ENCODE results near the gene PLCG2.

The PLCG2 gene

DNA sequence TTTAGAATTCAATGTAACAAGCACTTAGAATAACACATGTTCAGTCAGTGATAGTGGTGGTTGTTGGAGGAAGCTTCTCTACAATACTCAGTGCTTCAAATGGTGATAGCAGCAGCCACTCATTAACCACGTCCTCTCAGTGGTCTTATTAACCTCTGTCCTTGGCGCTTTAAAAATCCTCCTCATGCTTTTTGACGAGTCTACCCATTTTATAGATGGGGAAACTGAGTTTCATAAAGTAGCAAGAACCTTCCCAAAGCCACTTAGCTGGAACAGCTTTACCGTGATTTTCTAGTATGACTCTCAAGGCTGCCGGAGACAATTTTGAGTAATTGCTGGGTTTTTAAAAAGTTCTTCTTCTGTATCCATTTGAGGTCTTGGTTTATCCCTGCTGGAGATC lies 47.4 kb downstream of the PLCG2 start:
- DNase-seq (ENCODE audit: low read depth): peak; percentile 24
- TF ChIP-seq, protein P1, sequence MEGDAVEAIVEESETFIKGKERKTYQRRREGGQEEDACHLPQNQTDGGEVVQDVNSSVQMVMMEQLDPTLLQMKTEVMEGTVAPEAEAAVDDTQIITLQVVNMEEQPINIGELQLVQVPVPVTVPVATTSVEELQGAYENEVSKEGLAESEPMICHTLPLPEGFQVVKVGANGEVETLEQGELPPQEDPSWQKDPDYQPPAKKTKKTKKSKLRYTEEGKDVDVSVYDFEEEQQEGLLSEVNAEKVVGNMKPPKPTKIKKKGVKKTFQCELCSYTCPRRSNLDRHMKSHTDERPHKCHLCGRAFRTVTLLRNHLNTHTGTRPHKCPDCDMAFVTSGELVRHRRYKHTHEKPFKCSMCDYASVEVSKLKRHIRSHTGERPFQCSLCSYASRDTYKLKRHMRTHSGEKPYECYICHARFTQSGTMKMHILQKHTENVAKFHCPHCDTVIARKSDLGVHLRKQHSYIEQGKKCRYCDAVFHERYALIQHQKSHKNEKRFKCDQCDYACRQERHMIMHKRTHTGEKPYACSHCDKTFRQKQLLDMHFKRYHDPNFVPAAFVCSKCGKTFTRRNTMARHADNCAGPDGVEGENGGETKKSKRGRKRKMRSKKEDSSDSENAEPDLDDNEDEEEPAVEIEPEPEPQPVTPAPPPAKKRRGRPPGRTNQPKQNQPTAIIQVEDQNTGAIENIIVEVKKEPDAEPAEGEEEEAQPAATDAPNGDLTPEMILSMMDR (IDR thresholded peaks at IDR 0.05; ENCODE audit: insufficient read depth, low read depth, low read length, missing control alignments): no peak

DNA sequence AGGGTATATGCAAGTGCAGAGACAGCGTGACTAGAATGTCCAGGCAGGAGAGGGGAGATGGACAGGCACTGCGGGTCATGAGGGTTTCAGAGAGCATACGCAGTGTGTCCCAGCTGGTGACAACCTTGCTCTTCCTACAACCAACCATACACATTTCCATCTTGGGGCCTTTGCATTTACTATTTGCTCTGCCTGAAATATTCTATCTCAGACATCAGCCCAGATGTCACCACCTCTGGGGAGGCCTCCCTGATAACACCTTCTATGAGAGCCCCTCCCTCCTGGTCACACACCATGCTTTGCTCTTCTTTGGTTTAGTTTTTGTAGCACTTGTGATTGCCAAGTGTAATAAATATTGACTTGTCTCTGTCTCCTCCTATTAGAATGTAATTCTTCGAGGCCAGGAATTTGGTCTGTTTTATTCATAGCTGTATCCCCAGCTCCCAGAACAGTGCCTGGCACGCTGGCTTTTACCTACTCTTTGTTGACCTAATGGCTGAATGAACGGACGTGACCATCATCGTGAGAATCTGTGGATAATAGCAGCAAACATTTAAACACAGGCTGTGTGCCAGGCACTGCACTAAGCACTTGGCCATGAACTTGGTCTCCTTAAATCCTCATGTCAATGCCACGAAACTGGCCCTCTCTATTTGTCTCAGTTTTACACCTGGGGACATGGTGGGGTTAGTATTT lies 51.9 kb downstream of the PLCG2 start:
- TF ChIP-seq, protein P1 (IDR thresholded peaks at IDR 0.05; ENCODE audit: insufficient read depth, low read depth, low read length, missing control alignments): no peak
- H3K4me3 ChIP-seq (ENCODE audit: low read depth, low read length): peak overlapping the region; percentile 71

More for the DNA sequence above, 47.4 kb downstream of the PLCG2 start:
- H3K4me3 ChIP-seq (ENCODE audit: low read depth, low read length): no peak overlapping the region

DNA sequence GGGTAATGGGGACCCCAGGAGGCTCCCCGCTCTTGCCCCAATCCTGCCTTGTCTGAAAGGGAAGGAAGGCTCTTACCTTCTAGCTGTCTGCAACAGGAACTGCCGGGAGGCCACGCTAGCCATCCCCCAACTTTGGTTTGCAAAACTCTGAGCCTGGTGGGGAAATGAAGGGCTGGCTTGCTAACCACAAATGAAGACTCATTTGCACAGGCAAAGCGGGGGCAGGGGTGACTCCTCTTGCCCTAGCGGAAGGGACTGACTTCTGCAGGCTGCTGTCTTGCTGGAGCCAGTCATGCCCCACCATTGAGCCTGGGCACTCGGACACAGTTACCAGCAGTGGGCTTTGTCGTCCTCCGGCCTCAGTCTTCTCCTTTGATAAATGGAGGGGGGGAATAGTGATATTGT lies 52.6 kb downstream of the PLCG2 start:
- TF ChIP-seq, protein P1 (IDR thresholded peaks at IDR 0.05; ENCODE audit: insufficient read depth, low read depth, low read length, missing control alignments): peak; percentile 48
- peak; percentile 96 for DNase-seq (ENCODE audit: low read depth)
- H3K4me3 ChIP-seq (ENCODE audit: low read depth, low read length): peak overlapping the region; percentile 71

More for the DNA sequence above, 51.9 kb downstream of the PLCG2 start:
- DNase-seq (ENCODE audit: low read depth): peak; percentile 46

DNA sequence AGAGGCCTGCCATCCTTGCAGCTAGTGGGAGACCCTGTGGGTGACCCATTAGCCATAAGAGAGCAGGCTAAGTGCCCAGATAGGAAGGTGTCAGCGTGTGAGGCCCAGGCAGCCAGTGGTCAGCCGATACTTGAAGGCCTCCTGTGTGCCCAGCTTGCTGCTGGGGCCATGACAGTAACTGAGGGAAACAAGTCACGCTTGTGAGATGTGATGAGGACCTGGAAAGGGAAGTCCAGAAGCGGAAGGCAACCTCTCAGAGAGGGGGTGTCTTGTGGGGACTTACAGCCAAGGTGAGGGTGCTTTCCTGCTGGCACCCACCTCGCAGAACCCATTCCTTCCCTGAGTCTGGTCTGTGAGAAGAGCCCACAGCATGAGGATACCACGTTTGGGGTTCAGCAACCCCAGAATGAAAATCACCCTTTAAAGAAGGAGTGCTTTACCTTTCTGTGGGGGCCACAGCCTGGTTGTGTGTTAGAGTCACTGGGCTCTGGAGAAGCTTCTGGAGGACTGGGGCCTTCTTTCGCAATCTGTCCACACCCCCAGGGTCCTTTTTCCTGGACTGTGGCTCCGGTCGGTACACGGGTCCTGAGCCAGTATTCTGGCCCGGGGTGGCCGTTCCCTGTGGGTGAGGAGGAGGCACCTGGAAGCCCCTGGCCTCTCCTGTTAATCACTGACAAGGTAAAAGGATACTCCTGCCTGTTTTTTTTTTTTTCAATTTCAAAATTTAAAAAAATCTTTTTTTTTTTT lies 53.9 kb downstream of the PLCG2 start:
- TF ChIP-seq, protein P1 (IDR thresholded peaks at IDR 0.05; ENCODE audit: insufficient read depth, low read depth, low read length, missing control alignments): no peak
- DNase-seq (ENCODE audit: low read depth): peak; percentile 15
- no peak overlapping the region for H3K4me3 ChIP-seq (ENCODE audit: low read depth, low read length)

DNA sequence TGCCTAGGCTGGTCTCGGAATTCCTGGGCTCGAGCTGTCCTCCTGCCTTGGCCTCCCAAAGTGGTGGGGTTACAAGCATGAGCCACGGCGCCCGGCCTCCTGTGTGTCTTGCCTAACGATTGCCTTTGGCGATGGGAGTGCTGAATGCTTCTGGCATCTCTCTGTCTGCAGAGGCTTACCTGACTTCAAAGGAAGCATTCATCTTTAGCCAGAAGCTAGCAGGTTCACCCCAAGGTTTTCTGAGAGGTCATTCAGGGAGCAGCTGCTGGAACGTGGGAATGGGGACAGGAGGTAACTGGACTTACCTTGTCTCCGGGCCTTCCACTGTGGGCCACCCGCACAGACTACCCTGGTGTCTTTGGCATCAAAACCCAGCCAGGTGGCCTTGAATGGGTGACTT lies 54.7 kb downstream of the PLCG2 start:
- TF ChIP-seq, protein P1 (IDR thresholded peaks at IDR 0.05; ENCODE audit: insufficient read depth, low read depth, low read length, missing control alignments): no peak
- no peak for DNase-seq (ENCODE audit: low read depth)
- no peak overlapping the region for H3K4me3 ChIP-seq (ENCODE audit: low read depth, low read length)

DNA sequence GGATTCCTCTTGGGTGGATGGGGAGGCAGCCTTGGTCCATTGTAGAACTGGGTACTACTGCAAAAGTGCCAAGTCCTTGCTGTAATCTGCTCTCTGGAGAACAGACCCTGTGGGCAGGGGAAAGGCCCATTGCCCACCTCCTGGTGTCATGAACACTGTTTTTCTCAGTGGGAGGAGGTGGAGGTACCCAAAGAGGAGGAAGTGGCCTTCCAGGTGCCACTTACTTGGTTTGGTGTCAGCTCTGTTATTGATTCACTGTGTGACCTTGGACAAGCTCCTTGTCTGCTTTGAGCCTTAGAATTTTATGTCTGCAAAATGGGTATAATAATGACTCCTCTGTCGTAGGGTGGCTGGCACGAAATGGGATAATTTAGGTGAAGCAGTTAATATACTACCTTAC lies 55.8 kb downstream of the PLCG2 start:
- no peak overlapping the region for H3K4me3 ChIP-seq (ENCODE audit: low read depth, low read length)
- no peak for DNase-seq (ENCODE audit: low read depth)
- TF ChIP-seq, protein P1 (IDR thresholded peaks at IDR 0.05; ENCODE audit: insufficient read depth, low read depth, low read length, missing control alignments): no peak
